Stimulated activated CD4-positive, alpha-beta T cell treated with anti-CD3 and anti-CD28 coated beads, Interleukin-4, amount 100 ng/mL, for 1 hour (primary cell): Measurements from ENCODE around the gene GPR142.

Source experiments
- DNase-seq: peaks from one replicate; pipeline ENCODE4 v3.0.0-alpha.2; 2020

The GPR142 gene

GRCh38 chr17:74367206-74367605 is at the start of gene GPR142:
Gene GPR142, plus strand, starts transcription at chr17:74367506. Its CDS starts 2,035 bp downstream, at chr17:74369541.
- no peak for DNase-seq

DNA sequence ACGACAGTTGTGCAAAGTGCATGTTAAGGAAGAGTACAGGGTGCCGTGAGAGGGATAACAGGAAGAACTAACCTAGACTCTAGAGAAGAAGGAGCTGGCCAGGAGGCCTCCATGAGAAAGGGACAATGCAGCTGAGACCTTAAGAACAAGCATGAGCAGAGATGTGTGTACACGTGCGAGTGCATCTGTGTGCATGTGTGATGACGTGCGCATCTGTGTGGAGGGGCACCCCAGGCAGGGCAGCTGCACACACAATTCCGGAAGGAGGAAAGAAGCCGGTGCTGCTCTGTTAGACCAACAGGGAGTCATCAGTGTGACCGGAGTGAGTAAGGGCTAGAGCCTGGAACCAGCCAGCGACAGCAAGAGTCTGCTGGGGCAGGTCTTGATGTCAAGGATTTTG is 48.9 kb upstream of the GPR142 start:
- DNase-seq, result no peak

DNA sequence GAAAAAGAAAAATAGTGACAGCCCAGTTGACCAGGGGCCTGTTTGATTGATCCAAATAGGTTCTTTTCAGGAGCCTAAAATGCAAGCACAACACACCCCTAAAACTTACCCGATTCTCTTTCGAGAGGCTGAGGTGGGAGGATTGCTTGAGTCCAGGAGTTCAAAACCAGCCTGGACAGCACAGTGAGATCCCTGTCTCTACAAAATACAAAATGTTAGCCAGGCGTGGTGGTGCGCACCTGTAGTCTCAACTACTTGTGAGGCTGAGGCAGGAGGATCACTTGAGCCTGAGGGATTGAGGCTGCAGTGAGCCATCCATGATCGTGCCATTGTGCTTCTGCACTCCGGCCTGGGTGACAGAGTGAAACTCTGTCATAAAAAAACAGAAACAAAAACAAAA is 42.8 kb upstream of the GPR142 start:
- no peak for DNase-seq

DNA sequence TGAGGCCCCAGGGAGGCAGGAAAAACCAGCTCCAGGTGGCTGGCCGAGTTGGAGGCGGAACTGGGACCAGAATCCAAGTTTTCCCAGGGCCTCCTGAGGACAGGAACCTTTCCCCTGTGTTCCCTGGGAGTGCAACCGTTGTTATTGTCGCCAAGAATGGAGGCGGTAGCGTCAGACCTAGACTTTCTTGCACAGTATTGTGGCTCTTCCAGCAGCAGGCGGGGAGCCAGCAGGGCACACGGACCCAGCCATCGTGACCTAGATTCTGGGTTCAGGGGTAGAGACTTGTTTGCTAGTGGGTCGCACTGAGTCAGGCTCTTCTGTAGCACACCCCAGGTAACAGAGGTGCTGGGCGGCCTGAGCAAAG is 41.9 kb upstream of the GPR142 start:
- DNase-seq, result no peak

GRCh38 chr17:74325743-74326379 is 41.4 kb upstream of the GPR142 start, which contains the start of gene KIF19:
Gene KIF19, plus strand, starts transcription at chr17:74326226. Its CDS starts 124 bp downstream, at chr17:74326350.
- peak; percentile 51 for DNase-seq

- DNase-seq, result no peak
Observed at GRCh38 chr17:74326506-74326905, 40.8 kb upstream of the GPR142 start.

GRCh38 chr17:74328487-74328886 is 38.8 kb upstream of the GPR142 start:
- DNase-seq, result no peak

DNA sequence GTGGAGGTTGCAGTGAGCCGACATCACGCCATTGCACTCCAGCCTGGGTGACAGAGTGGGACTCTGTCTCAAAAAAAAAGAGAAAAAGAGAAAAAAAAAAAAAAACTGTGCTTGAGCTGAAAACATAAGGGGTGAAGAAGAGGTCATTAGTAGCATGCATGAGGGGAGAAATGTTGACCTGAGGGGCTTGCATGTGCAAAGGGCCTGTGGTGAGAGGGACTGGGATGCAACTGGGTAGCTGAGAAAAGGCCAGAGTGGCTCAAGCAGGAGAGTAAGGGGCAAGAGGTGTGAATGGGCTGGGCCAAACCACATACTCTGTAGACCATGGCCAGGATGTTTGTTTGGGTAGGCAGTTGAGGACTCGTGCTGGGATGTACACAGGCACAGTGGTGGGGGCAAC is 37.9 kb upstream of the GPR142 start:
- DNase-seq, result no peak

DNA sequence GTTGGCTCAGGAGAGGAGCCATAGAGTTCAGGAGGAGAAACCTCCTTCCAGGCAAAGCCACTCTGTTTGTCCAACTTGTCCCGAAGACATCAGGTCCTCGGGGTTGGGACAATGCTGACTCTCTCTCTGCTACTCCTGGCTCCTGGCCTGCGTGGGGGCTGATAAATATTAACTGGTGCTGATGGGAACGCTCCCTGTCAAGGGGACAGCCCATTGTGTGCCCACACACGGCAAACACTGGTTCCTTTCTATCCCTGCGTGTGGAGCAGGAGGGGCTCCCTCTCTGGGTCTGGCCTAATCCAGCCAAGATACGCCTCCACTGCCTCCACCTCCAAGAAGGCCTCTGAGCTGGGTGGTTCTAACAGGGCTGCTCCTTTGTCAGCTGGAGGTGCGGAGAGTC is 36.9 kb upstream of the GPR142 start:
- DNase-seq, result no peak

DNA sequence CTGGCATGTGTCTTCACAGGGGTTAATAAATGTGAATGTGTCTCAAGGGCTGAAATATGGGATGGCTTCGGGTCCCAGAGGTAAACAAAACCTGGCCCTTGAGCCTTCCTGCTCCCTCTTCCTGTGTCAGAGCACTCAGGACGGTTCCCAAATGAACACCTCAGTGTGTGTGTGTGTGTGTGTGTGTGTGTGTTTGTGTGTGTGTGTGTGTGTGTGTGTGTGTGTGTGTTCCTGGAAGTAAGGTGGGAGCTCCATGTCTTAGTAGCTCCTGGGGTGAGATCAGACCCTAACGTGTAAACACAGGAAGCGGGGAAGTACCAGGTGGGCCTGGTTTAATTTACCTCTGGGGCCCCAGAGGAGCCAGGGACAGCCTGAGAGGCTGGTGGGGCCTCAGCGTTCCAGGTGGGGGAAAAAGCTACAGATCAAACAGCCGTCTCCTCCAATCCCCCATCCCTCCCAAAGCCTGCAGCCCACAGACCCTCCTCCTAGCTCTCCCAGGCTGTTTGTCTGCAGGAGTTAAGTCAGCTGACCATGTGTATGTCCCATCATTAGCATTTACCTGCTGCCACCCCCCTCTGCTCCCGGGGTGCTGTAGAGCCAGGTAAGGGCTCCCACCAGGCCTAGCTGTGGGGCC is 35.2 kb upstream of the GPR142 start:
- DNase-seq, result no peak

DNA sequence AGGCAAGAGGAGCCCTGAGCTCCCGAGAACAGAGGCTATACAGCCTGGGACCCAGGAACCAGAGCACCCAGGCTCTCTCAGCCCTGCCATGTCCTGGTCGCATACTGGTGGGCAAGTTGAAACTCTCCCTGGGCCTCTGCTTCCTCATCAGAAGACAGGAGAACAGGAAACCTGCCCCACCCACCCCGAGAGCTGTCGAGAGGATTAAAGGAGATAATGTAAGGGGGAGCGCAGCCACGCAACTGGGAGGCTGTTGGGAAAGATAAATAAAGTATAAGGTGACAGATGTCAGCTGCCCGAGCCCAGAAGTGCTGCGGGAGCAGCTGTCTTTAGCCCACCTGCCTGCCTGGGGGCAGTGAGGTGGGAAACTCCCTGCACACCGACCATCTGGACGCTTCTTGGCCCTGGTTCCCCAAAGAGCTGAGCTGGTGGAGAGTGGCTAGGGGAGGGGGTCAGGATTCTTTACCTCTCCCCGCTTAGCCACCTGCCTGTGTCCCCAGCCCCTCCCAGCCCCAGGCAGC is 34.5 kb upstream of the GPR142 start:
- DNase-seq, result no peak

DNA sequence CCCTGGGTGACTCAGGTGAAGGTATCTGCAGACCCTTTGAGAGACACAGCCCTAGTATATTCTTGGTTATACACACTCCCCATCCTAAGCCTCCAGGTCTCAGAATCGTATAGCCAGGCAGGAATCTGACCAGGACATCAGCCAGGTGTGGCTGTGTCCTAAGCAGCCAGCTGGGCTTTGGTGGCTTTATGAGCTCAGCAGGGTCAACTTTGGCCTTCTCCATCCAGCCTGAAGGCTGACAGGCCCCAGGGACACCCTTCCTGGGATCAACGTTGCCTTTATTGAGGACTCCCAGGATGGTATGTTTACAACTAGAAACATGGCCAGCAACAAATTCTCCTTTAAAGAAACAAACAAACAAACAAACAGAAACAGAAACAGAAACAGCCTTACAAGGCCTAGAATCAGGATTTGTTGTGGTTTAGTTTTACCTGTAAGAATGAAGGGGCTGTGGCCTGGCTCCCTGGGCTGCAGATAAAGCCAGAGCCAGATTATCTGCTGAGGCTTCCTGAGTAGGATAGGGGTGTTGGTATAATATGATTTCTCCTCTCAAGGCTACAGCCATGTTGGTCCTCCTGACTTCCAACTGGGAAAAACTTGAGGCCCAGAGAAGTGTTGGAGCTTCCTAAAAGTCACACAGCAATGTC is 32.8 kb upstream of the GPR142 start:
- no peak for DNase-seq

GRCh38 chr17:74335529-74336062 is 31.7 kb upstream of the GPR142 start:
- DNase-seq, result no peak

- no peak for DNase-seq
Observed at GRCh38 chr17:74336307-74336706, 31.0 kb upstream of the GPR142 start.

DNA sequence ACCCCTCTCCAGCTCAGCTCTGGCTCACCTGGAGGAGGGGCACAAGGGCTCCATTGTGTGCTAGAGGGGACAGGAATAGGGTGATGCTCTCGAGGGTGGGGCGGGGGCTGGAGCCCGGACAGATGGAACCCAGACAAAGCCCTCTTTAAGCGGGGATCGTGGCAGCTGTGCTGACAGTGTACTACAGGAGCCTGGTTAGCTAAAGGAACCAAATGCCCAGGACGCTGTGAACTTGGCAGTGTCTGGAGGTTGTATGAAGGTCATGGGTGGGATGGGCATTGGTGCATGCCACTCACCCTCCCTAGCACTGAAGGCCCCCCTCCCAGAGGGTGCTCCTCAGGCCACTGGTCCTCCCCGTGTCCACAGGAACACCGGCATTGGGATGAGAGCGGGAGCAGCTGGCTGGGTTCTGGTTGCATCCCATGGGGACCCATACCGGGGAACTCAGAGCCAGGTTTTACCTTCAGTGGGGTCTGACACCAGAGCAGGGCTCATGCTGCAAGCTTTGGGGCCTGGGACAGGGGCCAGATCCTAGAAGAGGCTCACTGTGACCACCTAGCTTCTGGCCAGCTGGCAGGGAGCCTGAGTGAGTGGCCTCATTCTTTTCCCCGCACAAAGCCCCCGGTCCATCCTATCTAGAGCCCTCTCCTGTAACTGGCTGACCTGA is 29.3 kb upstream of the GPR142 start:
- no peak for DNase-seq

DNA sequence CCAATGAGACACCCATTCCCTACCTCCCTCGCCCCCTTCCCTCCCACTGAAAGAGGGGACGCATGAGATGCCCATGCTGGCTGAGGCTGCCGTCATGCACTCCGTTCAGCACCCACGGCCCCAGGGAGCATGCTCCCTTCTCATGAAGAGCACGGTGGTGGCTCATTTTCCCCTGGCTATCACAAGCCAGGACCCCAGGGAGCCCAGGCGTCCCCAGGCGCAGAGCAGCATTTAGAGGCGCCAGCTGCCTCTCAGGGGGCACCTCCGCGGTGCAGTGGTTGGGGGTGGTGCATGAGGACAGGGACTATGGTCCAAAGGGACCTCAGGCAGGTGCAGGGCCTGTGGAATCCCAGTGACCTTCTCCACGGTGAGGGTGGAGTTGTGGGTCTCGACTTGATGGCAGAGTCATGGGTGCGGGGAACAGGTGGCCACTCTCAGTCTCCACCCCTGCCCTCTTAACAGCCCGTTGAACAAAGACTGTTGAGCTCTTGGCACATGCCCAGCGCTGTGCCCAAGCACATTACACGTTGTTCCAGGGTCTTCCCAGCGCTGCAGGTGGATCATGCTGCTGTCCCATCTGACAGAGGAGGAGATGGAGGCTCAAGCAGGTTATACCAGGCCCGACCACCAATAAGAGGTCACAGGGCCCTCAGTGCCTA is 27.6 kb upstream of the GPR142 start:
- no peak for DNase-seq

- no peak for DNase-seq
Observed at GRCh38 chr17:74340470-74341023, 26.8 kb upstream of the GPR142 start.

GRCh38 chr17:74342224-74342623 is 25.1 kb upstream of the GPR142 start:
- DNase-seq, result no peak

DNA sequence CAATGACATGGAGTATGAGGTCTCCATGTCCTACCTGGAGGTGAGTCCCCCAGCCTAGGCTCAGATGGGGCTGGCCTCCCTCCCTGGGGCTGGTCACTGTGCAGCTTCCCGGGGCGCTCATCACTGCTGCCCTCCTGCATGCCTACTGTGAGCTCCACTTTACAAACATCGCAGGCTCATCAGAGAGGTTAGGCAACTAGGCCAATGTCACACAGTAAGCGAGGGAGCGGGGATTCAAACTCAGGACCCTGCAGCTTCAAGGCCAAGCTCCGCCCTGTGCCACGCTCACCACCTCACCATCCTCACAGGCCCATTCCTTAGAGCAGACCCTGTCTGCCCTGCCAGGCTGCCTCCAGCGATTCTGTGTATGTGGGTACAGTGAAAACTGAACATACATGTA is 24.2 kb upstream of the GPR142 start:
- DNase-seq, result no peak

DNA sequence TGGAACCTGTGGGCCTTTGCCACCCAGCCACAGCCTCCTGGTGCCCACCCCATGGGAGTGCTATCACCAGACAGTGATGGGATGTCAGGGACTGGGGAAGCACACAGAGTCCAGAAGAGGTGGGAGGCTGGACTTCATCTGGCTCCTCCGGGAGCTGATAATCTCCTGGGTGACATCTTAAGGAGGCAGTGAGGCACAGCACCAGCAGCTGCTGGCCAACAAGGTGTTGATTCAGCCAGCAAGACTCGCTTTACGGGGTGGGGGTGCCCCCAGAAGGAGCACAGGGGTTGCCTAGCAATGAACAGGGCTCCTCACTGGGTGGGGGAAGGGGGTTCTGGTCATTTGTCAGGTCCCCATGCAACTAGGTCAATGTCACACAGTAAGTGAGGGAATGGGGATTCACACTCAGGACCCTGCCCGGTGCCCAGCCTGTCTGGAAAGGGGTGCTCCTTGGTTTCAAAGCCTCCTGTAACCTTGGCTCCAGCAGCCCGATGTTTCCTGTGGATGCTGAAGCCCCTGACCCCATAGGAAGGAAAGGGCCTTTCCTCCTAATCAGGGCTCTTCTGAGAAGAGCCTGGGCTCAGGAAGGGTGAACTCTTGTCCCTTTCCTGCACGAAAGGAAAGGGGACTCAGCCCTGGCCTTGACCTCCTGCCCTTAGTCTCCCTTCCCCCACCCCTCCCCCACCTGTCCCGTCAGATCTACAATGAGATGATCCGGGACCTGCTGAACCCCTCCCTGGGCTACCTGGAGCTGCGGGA is 23.6 kb upstream of the GPR142 start:
- DNase-seq, result no peak

GRCh38 chr17:74344658-74345057 is 22.6 kb upstream of the GPR142 start:
- DNase-seq, result no peak
